GM21423 (cell line): ENCODE results near the gene RBM33.

ENCODE experiments used
- ATAC-seq: cut with Tn5 transposase; IDR thresholded peaks from one replicate; pipeline ENCODE4 v1.9.1; 2021; ENCODE audit warnings: mild to moderate bottlenecking, moderate library complexity; ENCODE audit not compliant: unreplicated experiment

Gene RBM33

GRCh38 chr7:155763691-155764437 lies 119.4 kb downstream of the RBM33 start:
- peak; percentile 66 for ATAC-seq

DNA sequence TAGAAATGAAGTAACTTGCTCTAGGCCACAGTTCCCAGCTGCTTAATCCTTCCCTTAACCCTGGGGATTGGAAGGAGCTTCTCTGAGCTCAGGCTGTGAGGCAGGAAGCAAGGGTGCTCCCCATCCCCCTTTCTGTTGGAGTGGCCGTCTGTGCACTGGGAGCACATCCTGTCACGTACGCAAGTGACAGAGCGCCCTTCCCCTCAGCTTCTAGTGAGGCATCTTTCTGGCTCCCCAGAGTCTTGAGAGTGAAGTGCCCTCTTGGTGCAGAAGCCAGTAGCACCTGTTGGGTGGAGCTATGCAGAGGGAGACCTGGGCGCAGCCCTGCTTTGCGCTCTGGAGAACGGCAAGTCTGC lies 120.0 kb downstream of the RBM33 start:
- peak; percentile 64 for ATAC-seq

DNA sequence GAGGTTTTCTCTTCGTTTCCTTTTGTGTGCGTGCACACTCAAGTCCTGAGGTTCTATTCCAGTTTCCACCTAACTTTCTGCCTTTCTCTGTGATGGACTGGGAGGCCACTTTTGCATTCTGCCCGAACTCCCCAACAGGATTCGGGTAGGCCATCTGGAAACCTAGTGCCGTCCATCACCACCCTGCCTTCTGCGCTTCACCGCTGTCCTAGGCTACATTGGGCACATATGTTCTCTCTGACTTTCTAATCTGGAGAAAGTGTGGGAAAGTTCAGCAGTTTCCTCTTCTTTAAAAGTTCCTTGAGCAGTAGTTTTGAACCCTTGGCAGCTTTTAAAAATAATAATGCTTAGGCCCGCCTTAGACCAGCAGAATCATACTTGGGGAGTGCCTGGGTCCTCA lies 121.0 kb downstream of the RBM33 start:
- no peak for ATAC-seq

DNA sequence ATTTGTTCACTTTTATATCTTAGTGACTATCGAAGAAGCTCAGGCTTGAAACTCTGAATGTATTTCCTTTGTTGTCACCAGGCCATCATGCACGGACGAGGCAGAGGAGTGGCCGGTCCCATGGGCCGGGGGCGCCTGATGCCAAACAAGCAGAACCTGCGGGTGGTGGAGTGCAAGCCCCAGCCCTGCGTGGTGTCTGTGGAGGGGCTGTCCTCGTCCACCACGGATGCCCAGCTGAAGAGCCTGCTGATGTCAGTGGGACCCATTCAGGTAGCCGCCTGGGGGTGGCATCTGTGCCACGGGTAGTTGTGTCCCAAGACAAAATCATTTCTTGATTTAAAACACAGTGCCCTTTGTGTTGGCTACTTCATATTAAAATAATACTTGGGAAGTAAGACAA lies 121.9 kb downstream of the RBM33 start:
- ATAC-seq = no peak

DNA sequence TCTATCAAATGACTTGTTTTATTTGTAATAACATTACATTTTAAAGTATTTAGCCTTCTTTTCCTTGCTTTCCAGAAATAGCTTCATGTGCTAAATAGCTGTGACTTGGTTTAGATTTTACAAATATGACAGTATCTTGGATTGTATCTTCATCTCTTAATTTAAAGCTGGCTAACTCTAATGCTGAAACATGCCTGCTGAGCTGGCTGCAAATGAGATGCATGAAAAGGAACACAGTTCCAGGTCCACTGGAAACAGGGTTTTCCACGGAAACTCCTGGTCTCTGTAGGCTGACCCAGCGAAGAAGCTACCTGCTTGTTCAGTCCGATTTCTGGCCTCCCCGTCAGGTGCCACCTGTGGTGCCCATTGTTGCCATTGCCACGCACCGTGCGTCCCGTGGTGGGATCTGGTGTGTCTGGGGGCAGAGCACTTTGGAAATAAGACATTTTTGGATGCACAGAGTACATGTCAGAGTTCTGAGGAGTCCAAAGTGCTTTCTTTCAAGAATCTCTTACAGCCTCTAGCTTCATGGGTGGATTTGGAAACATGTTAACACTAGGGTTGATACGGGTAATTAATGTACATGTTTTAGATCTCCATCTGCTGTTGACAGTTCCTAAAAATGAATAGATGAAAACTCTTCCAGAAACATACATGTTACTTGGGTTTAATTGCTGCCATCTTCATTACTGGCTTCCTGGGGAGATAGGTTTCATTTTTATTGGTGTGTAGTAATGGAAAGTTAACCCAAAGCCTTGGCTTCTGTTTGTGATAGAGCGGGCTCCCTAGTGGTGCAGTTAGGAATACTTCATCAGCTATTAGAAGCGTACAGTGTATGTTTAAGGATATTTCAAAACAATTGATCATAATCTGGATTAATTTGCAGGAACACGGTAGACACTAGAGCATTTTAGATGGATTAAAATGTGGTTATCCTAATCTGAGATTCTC lies 122.8 kb downstream of the RBM33 start:
- no peak for ATAC-seq

- ATAC-seq = no peak
These were observed 125.2 kb downstream of the RBM33 start for GRCh38 chr7:155769701-155770100.

GRCh38 chr7:155770241-155770640 lies 125.8 kb downstream of the RBM33 start:
- no peak for ATAC-seq

DNA sequence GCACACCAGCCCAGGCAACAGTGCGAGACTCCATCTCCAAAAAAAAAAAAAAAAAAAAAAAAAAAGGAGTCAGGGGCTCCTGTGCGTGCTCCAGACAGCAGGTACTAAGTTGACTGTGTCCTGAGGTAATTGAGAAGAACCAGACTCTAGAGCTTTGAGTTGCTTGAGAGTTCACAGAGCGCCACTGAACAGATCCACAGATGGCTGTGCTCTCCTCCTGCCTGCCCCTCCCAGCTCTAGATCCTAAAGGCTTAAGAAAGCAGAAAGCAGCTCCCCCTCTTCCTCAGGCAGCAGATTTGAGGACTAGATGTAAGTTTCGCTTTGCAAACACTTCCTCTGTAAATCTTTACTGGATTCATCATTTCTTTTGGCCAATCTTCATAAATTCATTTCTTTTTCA lies 129.1 kb downstream of the RBM33 start:
- no peak for ATAC-seq

GRCh38 chr7:155774947-155775346 lies 130.5 kb downstream of the RBM33 start:
- no peak for ATAC-seq

DNA sequence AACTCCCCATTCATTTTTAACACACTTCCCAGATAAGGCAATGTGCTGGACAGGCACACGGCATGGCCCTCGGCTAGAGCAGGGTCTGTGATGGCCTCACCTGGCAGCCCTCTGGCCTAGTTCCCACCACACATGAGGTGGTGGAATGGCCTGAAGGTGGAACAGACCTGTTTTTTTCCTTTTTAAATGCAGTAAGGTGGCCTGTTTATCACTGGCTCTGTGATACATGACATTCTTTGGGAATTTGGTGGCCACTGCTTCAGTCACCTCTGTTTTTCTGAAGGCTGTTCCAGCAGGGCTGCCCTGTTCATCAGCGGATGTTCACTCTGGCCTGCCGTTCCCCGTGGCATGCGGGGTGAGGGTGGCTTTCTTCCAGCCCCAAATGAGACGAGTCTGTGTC lies 131.2 kb downstream of the RBM33 start:
- no peak for ATAC-seq

DNA sequence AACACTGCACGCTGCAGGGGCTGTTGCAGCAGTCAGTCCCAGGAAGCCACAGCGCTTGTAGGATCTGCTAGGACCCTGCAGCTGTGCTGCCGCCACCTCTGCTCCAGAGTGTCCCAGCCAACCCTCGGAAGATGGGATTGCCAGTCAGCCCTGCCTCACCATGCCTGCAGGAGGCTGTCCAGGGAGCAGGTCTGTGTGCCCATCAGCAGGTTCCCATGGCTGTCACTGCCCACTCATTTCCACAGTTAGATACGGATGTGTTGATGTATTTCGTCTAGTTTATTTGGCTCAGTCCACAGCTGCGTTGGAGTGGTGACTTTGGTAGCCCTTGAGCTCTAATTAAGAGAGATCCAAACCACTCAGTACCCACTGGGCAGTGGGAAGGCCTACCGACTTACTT lies 132.1 kb downstream of the RBM33 start:
- no peak for ATAC-seq

DNA sequence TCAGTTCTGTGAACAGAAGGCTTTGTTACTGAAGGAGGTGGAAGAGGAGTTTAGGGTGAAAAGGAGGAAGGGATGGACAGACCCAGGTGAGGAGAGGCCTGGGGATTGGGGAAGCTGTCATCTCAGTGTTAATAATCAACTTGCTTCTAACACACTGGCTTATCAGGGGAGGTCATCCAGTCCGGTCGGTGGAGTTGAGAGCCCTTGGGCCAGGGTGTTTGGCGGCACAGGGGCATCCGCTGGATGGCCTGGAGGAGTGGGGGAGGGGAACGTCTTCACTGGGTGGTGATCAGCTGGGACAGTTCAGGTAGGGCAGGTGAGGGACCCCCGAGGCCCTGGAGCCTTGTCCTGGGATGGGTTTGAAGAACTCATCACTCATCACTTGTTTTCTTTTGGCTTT lies 133.9 kb downstream of the RBM33 start:
- ATAC-seq = no peak

- no peak for ATAC-seq
These were observed 136.4 kb downstream of the RBM33 start for GRCh38 chr7:155780884-155781283.

- ATAC-seq = no peak
These were observed 137.0 kb downstream of the RBM33 start for GRCh38 chr7:155781433-155781832.

- ATAC-seq = no peak
These were observed 138.0 kb downstream of the RBM33 start for GRCh38 chr7:155782466-155782865.

DNA sequence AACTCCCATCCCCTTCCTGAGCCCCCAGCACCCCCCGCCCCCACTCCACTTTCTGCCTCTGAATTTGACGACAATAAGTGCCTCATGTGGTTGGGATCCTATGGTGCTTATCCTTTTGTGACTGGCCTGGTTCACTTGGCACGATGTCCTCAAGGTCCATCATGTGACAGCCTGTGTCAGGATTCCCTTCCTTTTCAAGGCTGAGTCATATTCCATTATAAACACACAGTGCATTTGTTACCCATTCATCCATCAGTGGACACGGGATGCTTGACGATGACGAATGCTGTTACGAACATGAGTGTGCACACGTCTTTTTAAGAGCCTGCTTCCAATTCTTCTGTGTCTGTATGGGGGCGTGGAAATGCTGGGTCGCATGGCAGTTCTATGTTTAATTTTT lies 141.1 kb downstream of the RBM33 start:
- no peak for ATAC-seq

DNA sequence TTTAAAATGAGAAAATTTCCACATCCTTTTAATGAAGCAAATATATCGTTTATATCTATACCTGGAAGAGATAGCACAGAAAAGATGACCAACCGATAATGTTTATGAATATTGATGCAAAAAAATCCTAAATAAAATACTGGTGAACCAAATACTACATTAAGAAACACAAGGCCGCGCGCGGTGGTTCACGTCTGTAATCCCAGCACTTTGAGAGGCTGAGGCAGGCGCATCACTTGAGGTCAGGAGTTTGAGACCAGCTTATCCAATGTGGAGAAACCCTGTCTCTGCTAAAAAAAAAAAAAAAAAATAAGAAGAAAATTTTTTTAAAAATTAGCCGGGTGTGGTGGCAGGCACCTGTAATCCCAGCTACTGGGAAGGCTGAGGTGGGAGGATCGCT lies 142.0 kb downstream of the RBM33 start:
- ATAC-seq = no peak

DNA sequence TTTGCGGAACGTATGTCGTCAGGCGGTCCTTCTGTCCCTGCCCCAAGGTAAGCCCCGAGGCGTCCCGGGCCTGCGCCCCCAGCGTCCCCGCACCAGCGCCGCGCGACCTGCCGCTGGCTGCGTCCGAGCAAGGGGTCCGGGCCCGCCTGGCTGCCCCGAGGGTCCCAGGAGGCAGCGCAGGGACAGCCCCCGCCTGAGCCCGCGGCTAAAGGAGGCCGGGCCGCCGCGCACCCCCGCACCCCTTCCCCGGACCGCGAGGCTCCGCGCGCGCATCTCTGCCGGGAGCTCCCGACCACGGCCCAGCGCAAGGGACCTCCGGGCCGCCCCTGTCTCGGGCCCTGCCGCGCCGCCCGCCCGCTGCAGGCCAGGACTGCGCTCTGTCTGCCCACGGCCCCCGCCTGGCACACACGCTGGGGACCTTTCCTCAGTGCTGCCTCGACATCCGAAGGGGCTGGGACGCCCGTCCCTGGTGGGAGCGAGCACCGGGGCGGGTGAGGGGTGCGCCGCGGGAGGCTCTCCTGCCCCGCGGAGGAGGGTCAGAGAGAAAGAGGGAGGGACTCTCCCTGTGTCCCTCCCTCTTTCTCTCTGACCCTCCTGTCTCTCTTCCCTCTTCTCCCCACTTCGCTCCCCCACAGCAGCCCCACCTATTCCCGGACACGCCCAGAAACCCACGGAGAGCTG lies 142.8 kb downstream of the RBM33 start:
- ATAC-seq = no peak

GRCh38 chr7:155788616-155789000 lies 144.1 kb downstream of the RBM33 start:
- ATAC-seq = no peak

GRCh38 chr7:155789001-155789725 lies 144.7 kb downstream of the RBM33 start:
- no peak for ATAC-seq

DNA sequence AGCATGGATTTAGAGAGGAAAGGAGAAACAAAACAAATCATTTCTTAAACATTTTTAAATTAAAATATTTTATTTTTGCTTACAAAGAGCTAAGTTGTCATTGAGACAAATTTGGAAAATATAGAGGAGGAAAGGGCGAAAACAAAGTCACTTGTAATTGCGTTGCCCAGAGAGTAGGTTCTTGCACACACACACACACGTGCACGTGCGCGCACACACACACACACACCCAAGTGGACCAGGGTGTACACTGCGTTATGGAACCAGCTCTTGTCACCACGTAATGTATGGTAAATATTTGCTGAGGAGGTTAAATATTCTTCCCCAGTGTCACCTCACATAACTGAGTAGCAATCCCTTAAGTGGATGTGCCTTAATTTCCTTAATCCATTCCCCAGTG lies 146.2 kb downstream of the RBM33 start:
- no peak for ATAC-seq
